ENCODE results near the gene CC2D2B.
"Not testable (repeated sequence)": the region's sequence is repeated elsewhere in the genome, so short reads cannot be mapped to it uniquely, and the experiment has no call there.

The CC2D2B gene

GRCh38 chr10:95905897-95906580 is 1.7 kb upstream of the CC2D2B start:
- not testable (repeated sequence) for DNase-seq (ENCODE audit: low read depth in 2 of 2)

- DNase-seq (ENCODE audit: low read depth in 2 of 2) = no peak
Measured at GRCh38 chr10:95906677-95907455, 909 bp upstream of the CC2D2B start.

- DNase-seq (ENCODE audit: low read depth in 2 of 2) = no peak
Measured at GRCh38 chr10:95908450-95908849, 675 bp downstream of the CC2D2B start.

DNA sequence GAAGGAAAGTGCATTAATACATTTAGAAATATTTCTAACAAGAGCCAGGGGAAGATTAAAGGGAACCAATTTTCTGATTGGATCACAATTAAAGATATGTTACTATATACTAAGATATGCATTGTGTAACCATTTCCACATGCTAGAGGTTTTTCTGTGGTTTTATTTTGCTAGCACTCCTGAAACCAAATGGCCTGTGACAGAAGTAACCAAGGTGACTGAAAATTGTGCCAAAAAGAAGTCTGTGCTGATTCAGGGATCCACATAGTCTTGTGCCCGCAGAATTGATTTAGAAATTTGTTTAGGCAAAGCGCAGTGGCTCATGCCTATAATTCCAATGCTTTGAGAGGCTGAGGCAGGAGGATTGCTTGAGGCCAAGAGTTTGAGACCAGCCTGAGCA is 1.8 kb downstream of the CC2D2B start:
- DNase-seq (ENCODE audit: low read depth in 2 of 2) = no peak

- not testable (repeated sequence) for DNase-seq (ENCODE audit: low read depth in 2 of 2)
Measured at GRCh38 chr10:95916039-95916438, 8.3 kb downstream of the CC2D2B start.

DNA sequence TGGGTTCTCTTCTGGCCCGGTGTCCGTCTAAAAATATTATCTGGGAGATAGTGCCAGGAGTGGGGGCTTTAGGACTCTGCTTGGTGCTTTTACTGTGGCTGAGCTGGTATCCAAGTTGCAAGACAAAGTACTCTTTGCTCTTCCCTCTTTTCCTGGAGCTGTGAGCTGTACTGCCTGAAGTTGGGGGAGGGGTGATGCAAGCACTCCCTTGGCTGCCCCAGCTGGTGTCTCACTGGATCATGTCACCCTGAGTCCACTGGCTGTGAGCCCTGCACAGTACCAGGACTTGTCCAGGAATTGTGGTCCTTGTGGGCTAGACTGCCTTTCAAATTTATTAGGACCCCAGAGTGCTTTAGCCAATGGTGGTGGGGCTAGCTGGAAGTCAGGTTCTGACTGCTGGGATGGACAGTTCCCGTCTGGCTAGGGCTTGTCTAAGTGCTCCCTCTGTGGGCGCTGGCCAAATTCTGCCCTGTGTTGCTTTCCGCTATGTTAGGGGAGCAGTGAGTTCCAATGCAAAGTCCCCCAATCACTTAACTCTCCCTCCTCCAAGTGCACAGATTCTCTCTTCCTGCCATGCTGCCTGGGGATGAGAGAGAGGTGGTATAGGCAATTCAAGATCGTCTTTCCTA is 13.1 kb downstream of the CC2D2B start:
- no peak for DNase-seq (ENCODE audit: low read depth in 2 of 2)

- DNase-seq (ENCODE audit: low read depth in 2 of 2) = no peak
Measured at GRCh38 chr10:95925033-95925432, 17.3 kb downstream of the CC2D2B start.

DNA sequence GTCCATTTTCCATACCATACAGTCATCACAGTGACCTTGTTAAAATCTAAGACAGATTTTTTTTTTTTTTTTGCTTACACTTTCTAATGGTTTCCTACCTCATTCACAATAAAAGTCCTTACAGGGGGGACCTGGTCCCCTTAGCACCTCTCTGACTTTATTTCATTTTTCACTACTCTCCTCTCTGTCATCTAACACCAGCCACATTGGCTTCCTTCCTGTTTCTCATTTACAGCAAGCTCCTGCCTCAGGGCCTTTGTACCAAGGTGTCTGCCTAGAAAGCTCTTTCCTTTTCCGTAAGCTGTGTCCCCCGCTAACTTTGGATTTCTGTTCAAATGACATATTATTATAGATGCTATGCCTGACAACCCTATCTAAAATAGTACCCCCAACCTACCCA is 27.7 kb downstream of the CC2D2B start:
- DNase-seq (ENCODE audit: low read depth in 2 of 2) = no peak

DNA sequence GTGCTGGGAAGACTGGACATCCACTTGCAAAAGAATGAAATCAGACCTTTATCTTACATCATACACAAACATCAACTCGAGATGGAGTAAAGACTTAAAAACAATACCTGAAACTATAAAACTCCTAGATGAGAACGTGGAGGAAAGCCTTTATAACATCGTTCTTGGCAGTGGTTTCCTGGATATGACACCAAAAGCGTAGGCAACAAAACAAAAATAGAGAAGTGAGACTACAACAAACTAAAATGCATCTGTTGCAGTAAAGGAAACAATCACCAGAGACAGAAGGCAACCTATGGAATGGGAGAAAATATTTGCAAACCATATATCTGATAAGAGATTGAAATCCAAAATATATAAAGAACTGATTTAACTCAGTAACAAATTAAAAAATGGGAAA is 33.3 kb downstream of the CC2D2B start:
- DNase-seq (ENCODE audit: low read depth in 2 of 2) = no peak

DNA sequence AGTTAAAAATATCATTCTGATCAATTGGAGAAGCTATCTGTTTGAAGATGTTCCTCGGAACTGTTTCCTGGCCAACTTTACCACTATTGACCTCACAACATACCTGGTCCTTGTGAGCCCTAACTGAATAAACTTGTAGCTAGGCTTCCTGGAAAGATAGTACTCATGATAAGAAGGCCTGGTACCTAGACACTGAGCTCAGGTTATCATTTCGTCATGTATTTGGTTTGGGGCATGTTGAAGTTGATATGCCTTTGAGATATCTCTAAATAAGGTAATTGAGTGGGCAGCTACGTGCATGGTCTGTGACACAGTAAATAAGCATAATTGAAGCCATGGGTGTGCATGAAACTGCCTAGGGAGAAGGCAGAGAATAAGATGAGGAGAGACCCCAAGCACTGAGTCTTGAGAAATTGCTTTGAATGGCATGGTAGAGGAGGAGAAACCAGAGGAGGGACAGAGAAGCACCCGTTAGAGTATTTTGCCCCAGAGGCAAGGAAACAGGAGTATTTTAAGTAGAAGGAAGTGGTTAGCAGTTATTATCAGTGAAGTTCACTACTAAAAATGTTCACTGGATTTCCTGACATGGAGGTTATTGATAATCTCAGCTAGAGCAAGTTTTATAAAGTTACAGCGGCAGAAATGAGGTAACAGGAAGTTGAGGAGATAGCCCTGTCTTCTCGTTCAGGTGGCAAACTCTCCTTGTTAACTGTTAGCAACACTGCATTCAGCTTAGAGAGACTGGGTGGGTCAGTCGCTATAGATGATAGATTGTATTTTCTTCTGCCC is 55.6 kb downstream of the CC2D2B start:
- DNase-seq (ENCODE audit: low read depth in 2 of 2) = no peak

DNA sequence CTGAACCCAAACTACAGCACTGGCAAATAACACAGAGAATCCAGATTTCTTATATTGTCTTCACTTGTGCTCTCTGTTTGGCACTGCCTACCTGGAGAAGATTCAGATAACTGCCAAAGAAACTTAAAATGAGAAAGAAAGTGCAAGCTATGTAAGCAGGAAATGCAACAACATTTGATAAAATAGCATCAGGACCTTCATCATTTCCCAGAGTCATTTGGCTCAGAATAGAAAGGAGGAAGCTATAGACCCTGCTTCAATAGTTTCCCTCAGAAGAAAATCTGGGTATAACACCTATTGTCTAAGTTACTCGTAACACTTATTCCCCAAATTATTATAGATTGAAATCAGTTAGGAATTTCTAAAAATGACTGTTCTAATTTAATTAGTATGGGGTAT is 56.2 kb downstream of the CC2D2B start:
- DNase-seq (ENCODE audit: low read depth in 2 of 2) = no peak

- no peak for DNase-seq (ENCODE audit: low read depth in 2 of 2)
Measured at GRCh38 chr10:95964756-95965155, 57.0 kb downstream of the CC2D2B start.

GRCh38 chr10:95976362-95977229 is 68.8 kb downstream of the CC2D2B start:
- no peak for DNase-seq (ENCODE audit: low read depth in 2 of 2)

DNA sequence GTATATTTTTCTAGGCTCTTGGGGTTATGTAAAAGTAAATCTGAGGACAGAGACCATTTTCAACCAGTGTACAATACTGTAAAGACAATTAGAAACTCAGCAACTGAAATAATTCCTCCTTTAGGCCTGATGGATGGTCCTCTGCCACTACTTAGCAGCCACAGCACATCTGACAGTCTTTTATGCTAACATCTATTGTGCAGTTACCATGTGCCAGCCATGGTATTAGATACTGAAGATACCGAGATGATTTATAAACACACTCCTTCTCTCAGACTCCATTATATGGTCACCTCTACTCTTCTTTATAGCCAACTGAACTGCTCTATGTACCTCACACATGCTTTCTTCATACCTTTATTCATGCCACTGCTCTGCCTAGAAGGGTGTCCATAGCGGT is 74.4 kb downstream of the CC2D2B start:
- DNase-seq (ENCODE audit: low read depth in 2 of 2) = no peak

DNA sequence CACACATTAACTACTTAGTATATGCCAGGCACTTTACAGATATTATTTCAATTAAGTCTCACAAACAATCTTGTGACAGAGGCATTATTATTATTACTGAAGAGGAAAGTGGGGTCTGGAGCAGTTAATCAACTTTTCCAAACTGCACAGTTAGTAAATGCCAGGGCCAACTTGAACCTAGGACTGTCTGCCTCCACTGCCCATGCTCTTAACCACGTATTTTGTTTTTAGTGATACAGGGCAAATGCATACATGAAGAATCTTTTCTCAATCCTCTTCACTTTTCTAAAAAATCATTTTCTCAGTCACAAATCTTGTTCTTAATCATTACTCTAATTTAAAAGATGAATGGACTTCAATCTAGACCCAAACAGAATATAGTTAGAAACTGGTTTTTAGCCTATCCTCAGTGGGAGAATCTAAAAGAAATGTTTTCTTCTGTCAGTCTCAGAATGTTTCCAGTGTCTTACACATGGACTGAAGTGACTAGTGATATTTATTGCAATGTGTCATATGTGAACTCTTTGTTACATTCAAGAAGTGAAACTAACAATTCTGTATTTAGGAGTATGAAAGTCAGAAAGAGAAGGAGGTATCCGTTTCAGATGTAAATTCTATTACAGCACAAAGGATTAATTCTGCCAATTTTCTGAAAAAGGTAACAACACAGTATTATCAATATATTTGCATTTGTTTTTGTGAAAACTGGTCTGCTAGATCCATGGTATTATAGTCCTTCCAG is 80.1 kb downstream of the CC2D2B start:
- DNase-seq (ENCODE audit: low read depth in 2 of 2) = no peak

DNA sequence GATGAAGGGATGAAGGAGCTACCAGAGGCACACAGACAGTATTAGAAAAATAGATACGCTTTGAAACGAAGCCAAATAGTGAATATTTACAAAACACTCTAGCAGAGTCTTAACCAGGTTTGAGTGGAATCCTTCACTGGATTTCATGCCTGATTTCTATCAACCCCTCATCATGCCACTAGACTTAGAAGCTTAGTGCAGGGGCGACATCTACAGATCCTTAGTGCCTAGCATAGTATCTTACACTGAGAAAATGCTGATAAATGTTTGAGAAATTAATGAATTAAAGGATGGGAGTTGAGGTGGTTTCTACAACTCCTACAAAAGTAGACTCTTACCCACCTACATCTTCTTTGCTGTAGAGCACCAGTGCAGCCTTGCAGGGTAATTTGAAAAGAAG is 80.9 kb downstream of the CC2D2B start:
- no peak for DNase-seq (ENCODE audit: low read depth in 2 of 2)

DNA sequence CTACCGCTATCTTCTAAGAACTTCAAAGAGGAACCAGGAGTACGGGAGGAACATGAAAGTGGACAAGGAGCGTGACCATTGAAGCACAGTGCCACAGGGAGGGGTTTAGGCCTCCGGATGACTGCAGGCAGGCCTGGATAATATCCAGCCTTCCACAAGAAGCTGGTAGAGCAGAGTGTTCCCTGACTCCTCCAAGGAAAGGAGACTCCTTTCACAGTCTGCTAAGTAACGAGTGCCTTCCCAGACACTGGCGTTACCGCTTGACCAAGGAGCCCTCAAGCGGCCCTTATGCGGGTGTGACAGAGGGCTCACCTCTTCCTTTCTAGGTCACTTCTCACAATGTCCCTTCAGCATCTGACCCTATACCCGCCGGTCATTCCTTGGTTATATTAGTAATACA is 86.6 kb downstream of the CC2D2B start:
- DNase-seq (ENCODE audit: low read depth in 2 of 2) = not testable (repeated sequence)

DNA sequence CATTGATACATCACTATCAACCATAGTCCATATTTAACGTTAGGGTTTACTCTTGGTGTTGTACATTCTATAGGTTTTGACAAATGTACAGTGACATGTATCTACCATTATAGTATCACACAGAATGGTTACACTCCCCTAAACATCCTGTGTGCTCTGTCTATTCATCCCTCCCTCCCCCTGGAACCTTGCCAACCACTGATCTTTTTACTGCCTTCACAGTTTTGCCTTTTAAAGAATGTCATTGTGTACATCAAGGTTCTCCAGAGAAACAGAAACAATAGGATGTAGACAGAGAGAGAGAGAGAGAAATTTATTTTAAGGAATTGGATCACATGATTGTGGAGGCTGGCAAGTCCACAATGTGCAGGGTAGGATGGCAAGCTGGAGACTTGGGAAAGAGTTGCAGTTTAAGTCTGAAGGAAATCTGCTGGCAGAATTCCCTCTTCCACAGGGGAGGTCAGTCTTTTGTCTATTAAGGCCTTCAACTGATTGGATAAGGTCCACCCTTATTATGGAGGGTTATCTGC is 90.5 kb downstream of the CC2D2B start:
- no peak for DNase-seq (ENCODE audit: low read depth in 2 of 2)

GRCh38 chr10:96013956-96014355 is 106.2 kb downstream of the CC2D2B start:
- DNase-seq (ENCODE audit: low read depth in 2 of 2) = no peak

DNA sequence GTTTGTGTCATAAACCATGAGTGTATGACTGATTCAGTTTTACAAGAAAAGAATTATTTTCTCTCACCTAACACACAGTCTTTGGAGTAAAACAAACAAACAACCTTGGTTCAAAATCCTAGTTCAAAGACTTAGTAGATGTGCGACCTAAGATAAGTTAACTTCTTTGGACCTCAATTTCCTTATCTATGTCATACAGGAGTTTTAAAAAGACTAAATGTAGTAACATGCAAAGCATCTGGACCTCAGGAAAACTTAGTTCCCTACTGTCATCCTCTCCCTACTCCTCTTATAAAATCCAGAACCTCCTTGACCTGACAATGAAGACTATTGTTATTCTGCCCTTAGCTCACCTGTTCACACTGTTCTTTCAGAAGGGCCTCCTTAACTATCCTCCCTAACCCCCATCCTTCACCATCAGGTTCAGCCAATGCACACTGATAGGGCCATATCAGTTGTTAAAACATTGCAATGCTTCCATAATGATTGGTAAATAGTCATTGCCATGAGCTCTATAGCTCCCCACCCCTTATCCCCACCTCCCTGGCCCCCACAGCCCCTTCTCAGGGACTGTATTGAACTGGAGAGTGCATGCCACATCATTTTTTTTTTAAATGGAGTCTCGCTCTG is 106.8 kb downstream of the CC2D2B start:
- DNase-seq (ENCODE audit: low read depth in 2 of 2) = no peak
